Activated T-cell treated with anti-CD3 and anti-CD28 coated beads, Interleukin-2, amount 50 U/mL, for 24 hours (primary cell): Measurements from ENCODE around the gene NEU2.
"Not testable (repeated sequence)": the region's sequence is repeated elsewhere in the genome, so short reads cannot be mapped to it uniquely, and the experiment has no call there.

ENCODE experiments used
- DNase-seq: peaks from one replicate; pipeline ENCODE4 v3.0.0-alpha.2; 2020
- H3K27ac Mint-ChIP-seq: 2 replicates; pipeline ENCODE4 v1.8.0; 2020; ENCODE audit warnings: mild to moderate bottlenecking, mixed read lengths
- H3K27me3 Mint-ChIP-seq: 2 replicates; pipeline ENCODE4 v1.8.0; 2020; ENCODE audit warnings: mixed read lengths
- H3K36me3 Mint-ChIP-seq: 2 replicates; pipeline ENCODE4 v1.8.0; 2020; ENCODE audit warnings: low read depth, mixed read lengths
- H3K4me1 Mint-ChIP-seq: 2 replicates; pipeline ENCODE4 v1.8.0; 2020; ENCODE audit warnings: low read depth, mixed read lengths
- H3K4me3 Mint-ChIP-seq: 2 replicates; pipeline ENCODE4 v1.8.0; 2020; ENCODE audit warnings: mild to moderate bottlenecking, moderate library complexity, mixed read lengths
- H3K9me3 Mint-ChIP-seq: 2 replicates; pipeline ENCODE4 v1.8.0; 2020; ENCODE audit warnings: mixed read lengths

Gene NEU2

DNA sequence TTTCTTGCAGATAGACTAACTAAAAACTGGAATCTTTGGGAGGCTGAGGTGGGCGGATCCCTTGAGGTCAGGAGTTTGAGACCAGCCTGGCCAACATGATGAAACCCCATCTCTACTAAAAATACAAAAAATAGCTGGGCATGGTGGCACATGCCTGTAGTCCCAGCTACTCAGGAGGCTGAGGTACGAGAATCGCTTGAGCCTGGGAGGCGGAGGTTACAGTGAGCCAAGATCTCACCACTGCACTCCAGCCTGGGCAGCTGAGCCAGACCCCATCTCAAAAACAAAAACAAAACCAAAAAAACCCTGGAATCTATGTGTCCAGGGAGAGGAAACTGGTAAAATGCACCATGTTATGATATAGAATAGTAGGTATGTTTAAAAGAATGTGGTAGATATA is 20.0 kb downstream of the NEU2 start:
- H3K27ac Mint-ChIP-seq, H3K9me3 Mint-ChIP-seq, H3K36me3 Mint-ChIP-seq, H3K27me3 Mint-ChIP-seq, H3K4me1 Mint-ChIP-seq, H3K4me3 Mint-ChIP-seq: not testable (repeated sequence)
- DNase-seq: peak; percentile 8

DNA sequence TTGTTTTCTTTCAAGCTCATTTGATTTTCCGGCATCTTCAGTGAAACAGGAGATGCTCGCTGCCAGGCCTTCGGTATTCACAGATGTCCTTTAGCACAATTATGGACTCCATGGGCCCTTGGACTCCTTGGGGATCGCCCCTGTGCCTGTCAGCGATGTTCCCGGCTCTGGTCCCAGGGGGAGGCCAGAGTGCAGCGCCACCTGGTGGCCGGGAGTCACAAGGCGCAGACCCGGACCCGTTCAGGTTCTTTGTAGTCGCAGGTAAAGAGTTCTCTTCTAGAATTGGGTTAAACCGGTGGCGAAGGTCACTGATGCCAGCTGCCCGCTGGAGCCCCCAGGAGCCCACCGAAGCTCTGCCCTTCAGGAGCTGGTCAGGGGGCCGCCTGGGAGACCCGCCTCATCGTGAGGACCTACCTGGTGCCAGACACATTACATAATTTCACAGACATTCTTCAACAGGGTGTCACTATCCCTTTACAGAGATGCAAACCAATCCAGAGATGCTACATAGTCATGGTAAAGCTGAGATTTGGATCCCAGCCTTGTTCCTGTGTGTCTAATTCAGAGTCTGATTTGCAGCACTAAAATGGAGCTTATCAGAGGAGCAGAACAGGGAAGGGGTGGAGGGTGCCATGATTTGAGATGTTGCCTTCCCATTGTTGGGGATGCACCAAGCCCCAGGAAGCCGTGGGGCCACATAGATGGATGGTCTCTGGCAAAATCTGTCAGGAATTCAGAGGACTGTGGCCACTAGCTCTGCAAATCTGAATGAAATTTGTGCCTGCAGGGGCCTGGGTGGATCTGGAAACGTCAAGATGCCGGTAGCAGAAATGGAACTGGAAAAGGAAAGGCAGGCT is 21.7 kb downstream of the NEU2 start:
- Mint-ChIP-seq H3K27me3 (no peaks in the 10 kb centered on the region), H3K36me3 (no peaks in the 10 kb centered on the region), H3K9me3 (no peaks in the 10 kb centered on the region), H3K4me3 (no peak overlapping the region), H3K27ac (no peak overlapping the region), H3K4me1 (peaks cover 11% of the 10 kb centered on the region)
- DNase-seq: peak; percentile 85

DNA sequence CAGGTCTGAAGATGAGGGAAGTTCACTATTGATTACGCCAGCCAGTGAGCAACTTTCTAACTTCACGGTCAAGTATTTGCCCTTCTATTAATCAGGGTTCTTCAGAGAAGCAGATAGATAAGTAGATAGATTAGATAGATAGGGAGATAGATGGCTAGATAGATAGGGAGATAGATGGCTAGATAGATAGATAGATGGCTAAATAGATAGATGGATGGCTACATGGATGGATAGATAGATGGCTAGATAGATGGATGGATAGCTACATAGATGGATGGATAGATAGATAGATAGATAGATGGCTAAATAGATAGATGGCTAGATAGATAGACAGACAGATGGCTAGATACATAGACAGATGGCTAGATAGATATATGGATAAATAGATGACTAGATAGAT is 22.9 kb downstream of the NEU2 start:
- DNase-seq: no peak
- H3K27ac Mint-ChIP-seq: no peak overlapping the region
- peaks cover 18% of the 10 kb centered on the region for H3K4me1 Mint-ChIP-seq
- H3K4me3 Mint-ChIP-seq: no peak overlapping the region
- no peaks in the 10 kb centered on the region for H3K27me3 Mint-ChIP-seq
- no peaks in the 10 kb centered on the region for H3K9me3 Mint-ChIP-seq
- peaks cover 1% of the 10 kb centered on the region for H3K36me3 Mint-ChIP-seq

DNA sequence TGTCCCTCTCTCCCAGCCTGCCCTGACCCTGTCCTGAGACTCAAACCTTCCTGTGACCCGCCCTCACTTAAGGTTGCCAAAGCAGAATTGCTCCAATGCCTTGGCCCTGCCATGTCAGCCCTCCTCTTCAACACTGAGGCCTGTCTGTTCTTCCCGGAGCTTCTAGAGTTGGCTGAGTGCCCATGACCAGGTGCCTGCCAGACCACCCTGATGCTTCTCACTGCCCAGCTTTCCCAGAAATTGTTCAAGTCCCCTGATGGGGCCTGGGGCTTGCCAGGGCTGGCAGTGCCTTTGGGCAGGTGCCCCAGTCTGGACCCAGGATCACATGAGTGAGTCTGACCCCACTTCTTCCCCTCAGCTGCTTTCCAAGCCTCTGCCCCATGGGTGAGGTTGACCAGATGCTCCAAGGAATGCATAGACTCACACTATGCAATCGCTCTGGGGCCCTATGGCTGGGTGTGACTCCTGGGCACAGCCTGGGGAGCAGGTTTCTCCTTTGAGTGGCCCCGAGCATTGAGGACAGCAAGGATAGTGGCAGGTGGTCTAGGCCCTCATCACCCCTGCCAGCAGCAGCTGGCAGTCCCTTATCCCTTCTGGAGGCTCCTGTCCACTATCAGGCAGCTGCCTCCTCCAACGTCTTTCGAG is 24.6 kb downstream of the NEU2 start:
- H3K4me1 Mint-ChIP-seq: peaks cover 26% of the 10 kb centered on the region
- H3K4me3 Mint-ChIP-seq: no peak overlapping the region
- H3K27me3 Mint-ChIP-seq: no peaks in the 10 kb centered on the region
- H3K27ac Mint-ChIP-seq: no peak overlapping the region
- peak; percentile 26 for DNase-seq
- H3K9me3 Mint-ChIP-seq: no peaks in the 10 kb centered on the region
- H3K36me3 Mint-ChIP-seq: peaks cover 16% of the 10 kb centered on the region

DNA sequence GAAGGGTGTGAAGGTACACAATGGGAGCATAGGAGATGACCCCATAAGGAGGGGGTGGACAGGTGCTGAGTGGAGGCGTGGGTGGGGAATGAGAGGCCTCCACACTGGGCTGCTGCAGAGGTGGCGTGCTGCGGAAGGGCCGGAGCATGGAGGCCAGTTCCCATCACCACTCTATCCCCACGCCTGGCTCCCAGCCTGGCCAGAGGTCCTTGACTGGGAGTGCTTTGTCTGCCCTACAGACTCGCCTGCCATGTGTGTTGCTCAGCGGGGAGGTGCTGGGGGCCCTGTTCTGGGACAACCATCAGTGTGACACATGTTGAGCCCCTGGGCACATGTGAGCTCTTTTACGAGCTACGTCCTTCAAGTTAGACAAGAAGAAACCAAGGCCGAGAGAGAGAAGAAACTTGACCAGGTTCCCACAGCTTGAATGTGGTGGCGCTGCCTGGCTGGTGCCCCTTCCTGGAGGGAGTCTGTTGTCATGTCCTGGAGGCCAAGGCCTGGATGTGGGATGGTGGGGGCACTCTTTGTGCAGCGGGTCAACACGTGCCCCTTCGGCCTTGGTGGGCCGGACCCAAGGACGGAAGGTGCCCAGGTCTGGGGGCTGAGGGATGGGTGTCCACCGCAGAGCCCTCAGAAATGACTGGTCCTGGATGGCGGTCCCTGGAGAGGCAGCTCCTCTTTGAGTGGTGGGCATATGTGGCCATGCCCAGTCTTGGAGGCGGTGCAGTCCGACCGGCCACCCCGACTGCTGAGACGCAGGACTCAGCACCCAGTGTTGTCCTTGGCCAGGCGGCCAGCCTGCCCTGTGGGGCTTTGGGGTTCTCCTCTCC is 26.5 kb downstream of the NEU2 start:
- Mint-ChIP-seq H3K4me3 (peak overlapping the region; percentile 96), H3K36me3 (peaks cover 32% of the 10 kb centered on the region), H3K9me3 (no peaks in the 10 kb centered on the region), H3K4me1 (peaks cover 40% of the 10 kb centered on the region), H3K27ac (peak overlapping the region; percentile 67), H3K27me3 (no peaks in the 10 kb centered on the region)
- peak; percentile 28 for DNase-seq

DNA sequence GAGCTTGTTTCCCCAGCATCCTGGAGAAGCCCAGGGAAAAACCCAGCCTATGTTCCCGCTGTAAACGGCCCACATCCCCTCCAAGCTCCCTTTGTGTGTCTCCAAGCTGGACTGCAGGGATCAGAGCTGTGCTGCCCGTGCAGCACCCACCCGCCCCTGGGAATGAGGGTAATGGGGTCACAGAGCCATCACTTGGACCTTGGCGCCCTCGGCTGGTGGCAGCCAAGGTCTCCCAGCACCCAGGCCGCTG is 27.0 kb downstream of the NEU2 start:
- no peaks in the 10 kb centered on the region for H3K9me3 Mint-ChIP-seq
- H3K27ac Mint-ChIP-seq: peak overlapping the region; percentile 96
- no peaks in the 10 kb centered on the region for H3K27me3 Mint-ChIP-seq
- DNase-seq: no peak
- peaks cover 36% of the 10 kb centered on the region for H3K36me3 Mint-ChIP-seq
- peak overlapping the region; percentile 96 for H3K4me3 Mint-ChIP-seq
- H3K4me1 Mint-ChIP-seq: peaks cover 40% of the 10 kb centered on the region

DNA sequence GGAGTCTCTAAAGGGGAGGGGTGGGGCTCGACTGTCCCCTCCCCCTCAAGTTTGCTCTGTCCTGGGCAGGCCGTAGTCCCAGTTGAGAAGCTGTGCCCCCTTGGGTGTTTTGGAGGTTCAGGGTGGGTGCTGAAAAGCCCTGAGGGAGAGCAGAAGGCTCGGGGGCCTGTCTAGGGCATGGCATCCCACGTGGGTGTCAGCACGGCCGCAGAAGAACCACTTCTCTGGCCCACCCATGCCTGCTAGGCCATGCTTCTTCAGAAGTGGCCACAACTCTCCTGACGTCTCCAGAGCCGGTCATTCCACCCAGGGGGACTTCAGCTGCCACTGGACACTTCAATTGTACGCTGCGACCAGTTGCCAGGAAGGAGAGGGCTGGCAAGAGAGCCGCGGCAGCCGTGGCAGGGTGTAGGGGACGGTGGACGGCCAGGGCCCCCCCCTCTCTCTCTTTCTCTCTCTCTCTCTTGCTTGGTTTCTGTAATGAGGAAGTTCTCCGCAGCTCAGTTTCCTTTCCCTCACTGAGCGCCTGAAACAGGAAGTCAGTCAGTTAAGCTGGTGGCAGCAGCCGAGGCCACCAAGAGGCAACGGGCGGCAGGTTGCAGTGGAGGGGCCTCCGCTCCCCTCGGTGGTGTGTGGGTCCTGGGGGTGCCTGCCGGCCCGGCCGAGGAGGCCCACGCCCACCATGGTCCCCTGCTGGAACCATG is 27.5 kb downstream of the NEU2 start, which contains the start of gene INPP5D:
INPP5D (plus strand) TSS at position 546 of the 704 bp plus-strand sequence; CDS start at position 683, 137 bp downstream.
- Mint-ChIP-seq H3K36me3 (peaks cover 40% of the 10 kb centered on the region), H3K4me1 (peaks cover 45% of the 10 kb centered on the region), H3K4me3 (peak within 1 kb of the TSS; percentile 96), H3K9me3 (no peaks in the 10 kb centered on the region), H3K27me3 (no peaks in the 10 kb centered on the region), H3K27ac (peak within 1 kb of the TSS; percentile 96)
- peak; percentile 80 for DNase-seq

DNA sequence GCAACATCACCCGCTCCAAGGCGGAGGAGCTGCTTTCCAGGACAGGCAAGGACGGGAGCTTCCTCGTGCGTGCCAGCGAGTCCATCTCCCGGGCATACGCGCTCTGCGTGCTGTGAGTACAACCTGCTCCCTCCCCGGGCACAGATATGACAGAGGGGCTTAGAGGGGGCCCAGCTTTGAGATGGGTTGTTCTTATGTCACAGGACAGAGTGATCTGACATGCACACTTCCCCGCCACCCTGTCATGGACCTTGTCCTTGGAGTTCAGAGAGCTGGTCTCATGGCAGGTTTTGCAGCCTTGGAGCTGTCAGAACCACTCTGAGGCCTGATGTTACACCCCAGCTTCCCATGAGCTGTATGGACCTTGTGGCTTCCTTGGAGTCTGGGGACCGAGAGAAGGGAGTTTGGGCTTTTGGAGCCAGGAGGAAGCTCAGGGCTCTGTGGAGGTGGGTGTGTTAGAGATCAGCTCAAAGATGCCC is 28.1 kb downstream of the NEU2 start:
- no peak for DNase-seq
- peak overlapping the region; percentile 96 for H3K4me3 Mint-ChIP-seq
- peaks cover 46% of the 10 kb centered on the region for H3K36me3 Mint-ChIP-seq
- H3K4me1 Mint-ChIP-seq: peaks cover 48% of the 10 kb centered on the region
- H3K27me3 Mint-ChIP-seq: no peaks in the 10 kb centered on the region
- no peaks in the 10 kb centered on the region for H3K9me3 Mint-ChIP-seq
- H3K27ac Mint-ChIP-seq: peak overlapping the region; percentile 96

DNA sequence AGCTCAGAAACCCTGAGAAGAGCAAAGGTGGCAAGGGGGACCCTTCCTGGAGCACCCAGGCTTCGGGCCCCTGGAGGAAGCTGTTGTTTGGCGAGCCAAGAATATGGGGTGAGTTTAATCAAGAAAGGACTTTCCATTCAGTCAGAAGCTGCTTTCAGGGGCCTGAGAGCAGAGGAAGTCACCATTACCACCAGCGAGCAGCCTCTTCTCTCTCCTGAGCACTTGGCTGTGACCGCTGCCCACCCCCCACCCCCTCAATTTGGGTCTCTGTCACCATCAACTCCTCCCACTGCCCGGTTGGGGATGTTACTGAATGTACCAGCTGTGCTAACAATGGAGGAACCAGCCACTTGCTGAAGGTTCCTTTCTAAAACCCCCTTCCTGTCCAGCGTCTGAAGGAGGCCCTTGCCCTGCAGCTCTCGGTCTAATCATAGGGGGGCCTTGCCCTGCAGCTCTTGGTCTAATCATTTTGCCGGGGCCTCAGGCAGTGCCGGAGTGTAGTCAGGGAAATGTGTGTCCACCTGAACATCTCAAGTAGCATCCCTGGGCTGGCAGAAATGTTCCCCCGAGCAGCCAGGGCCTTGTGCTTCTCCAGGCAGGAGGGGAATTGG is 28.6 kb downstream of the NEU2 start:
- H3K4me1 Mint-ChIP-seq: peaks cover 50% of the 10 kb centered on the region
- H3K4me3 Mint-ChIP-seq: peak overlapping the region; percentile 96
- DNase-seq: peak; percentile 65

DNA sequence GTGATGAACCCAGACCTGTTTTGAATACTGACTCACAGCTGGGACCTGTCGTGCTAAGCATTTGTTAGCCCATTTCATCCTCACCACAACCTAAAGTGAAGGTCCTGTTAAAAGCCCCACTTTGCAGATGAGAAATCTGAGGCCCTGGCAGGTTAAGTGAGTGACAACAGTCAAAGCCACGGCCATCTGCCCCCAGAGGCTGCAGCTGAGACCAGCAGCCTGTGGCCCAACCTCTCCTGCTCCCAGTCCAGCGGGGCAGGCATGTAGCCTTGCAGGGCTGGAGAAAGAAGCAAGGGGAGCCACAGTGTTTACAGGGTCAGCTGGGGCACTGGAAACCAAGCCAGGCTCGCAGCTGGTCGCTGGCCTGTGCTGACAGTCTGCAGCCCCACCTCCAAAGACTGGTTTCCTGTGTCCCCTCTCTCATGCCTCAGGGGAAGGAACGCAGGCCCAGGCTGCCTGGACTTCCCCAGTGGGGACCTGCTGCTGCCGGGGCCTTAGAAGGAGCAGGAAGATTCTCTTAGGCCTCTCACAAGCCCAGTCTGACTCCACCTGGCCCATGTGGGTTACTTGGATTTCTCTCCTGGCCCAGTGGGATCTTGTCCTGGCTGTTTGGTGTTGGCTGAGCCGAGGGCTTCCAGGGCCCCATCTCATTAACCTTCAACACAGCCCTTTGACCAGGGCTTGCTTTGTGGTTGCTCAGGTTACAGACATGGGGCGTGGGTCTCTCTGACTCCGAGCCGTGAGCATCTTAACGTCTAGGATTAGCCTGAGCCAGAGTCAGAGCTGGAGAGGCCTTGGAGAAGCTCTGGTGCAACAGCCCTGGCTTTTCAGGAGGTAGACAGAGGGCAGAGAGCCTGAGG is 29.3 kb downstream of the NEU2 start:
- Mint-ChIP-seq H3K4me3 (peak overlapping the region; percentile 96), H3K27ac (peak overlapping the region; percentile 96), H3K4me1 (peaks cover 58% of the 10 kb centered on the region), H3K36me3 (peaks cover 56% of the 10 kb centered on the region), H3K27me3 (no peaks in the 10 kb centered on the region), H3K9me3 (no peaks in the 10 kb centered on the region)
- DNase-seq: peak; percentile 64

More for the DNA sequence above, 28.6 kb downstream of the NEU2 start:
- Mint-ChIP-seq H3K27ac (peak overlapping the region; percentile 96), H3K27me3 (no peaks in the 10 kb centered on the region), H3K36me3 (peaks cover 48% of the 10 kb centered on the region), H3K9me3 (no peaks in the 10 kb centered on the region)

DNA sequence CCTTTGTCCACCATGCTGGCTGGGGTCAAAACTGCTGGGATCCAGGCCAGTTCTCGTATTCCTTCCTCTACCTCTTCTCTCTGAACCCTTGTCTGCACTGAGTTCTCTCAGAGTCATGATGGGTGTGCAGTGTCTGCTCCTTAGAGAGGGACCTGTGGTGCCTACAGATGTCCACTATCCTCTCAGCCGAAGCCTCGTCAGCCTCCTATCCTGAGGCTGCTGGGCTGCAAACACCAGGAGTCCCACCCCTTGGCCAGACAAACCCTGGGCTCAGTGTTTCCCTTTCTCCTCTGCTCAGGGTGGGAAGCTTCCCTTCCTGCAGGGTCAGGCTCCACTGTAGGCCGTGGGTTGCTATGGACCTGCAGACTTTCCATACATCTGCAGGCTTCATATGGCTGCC is 30.0 kb downstream of the NEU2 start:
- Mint-ChIP-seq H3K4me3 (peak overlapping the region; percentile 96), H3K36me3 (peaks cover 62% of the 10 kb centered on the region), H3K27ac (peak overlapping the region; percentile 96), H3K4me1 (peaks cover 64% of the 10 kb centered on the region), H3K27me3 (no peaks in the 10 kb centered on the region), H3K9me3 (peaks cover 1% of the 10 kb centered on the region)
- peak; percentile 33 for DNase-seq

DNA sequence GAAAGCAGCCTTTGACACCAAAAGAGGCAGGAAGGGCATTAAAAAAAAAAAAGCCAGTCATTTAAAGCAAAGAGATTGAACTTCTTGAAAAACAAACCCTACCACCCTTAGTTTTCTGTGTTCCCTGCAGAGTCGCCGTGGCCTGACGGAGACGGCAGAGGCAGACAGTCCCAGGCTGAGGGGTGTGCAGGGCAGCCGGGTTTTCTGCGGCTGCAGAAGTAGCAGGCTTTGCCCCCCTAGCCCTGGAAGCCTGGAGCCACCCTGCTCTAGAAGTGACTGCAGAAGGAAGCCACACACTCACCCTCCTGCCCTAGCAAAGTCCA is 30.4 kb downstream of the NEU2 start:
- Mint-ChIP-seq H3K27me3 (no peaks in the 10 kb centered on the region), H3K4me3 (peak overlapping the region; percentile 96), H3K4me1 (peaks cover 67% of the 10 kb centered on the region), H3K27ac (peak overlapping the region; percentile 96), H3K36me3 (peaks cover 67% of the 10 kb centered on the region), H3K9me3 (peaks cover 2% of the 10 kb centered on the region)
- DNase-seq: no peak

DNA sequence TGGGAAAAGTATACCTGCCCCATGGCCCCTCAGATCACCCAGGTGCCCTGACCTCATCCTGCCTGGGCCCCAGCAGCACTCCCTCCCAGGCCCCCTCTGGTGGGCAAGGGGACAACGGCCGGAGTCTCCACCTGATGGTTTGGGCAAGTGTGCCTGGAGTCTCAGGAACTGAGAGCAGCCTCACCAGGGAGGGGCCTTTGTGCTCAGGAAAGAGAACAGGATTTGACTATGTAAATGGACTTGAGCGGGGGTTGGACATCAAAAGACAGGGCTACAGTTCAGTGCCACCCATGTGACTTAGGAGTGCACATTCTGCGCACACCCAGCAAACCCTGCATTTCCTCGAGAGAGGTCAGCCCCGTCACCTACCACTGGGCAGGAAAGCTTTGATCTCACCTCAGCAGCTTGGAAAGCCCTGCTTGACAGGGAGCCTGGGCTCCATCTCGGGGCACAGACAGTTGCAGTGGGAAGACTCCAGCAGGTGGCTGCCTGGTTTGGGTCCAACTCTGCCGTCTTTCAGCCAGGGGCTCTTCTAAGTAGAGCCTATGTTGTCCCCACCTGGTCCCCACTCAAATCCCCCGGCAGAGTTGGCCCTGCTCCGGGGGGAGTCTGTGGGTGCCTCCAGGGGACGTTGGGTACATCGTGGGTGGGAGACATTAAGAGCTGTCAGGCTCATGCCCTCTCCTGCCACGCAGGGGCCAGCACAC is 30.9 kb downstream of the NEU2 start:
- H3K27ac Mint-ChIP-seq: peak overlapping the region; percentile 96
- peaks cover 2% of the 10 kb centered on the region for H3K9me3 Mint-ChIP-seq
- peak; percentile 43 for DNase-seq
- H3K36me3 Mint-ChIP-seq: peaks cover 69% of the 10 kb centered on the region
- no peaks in the 10 kb centered on the region for H3K27me3 Mint-ChIP-seq
- peaks cover 68% of the 10 kb centered on the region for H3K4me1 Mint-ChIP-seq
- peak overlapping the region; percentile 96 for H3K4me3 Mint-ChIP-seq
